NCI-H2171 treated with DMSO at 0.1 percent for 48 hours (cell line): ENCODE results near the gene RSPH3.

ENCODE experiments used
- DNase-seq: peaks from one replicate; lab custom pipeline; 2025; lab: John Stamatoyannopoulos, UW

The RSPH3 gene

DNA sequence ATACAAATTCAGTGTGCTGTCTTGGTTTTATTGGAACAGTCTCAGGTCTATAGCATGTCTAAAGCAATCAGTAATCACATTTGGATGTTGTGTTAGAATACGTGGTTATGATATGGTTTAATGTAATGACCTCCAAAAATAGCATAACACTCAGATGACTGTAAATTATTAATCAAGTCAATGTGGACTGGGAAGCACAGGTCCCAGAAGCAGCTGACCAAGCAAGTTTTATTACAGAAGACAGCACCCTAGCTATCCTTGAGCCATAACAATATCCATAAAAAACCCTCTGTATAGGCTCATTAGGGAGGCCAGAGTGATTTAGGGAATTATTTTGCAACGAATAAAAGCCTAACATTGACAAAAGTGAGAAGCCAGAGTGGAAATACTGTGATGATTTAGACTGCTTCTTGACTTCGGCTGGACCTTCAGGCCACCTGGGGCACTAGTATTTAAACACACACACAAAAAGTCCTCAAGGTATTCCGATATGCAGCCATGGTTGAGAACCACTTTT lies 66.9 kb downstream of the RSPH3 start:
- no peak for DNase-seq

DNA sequence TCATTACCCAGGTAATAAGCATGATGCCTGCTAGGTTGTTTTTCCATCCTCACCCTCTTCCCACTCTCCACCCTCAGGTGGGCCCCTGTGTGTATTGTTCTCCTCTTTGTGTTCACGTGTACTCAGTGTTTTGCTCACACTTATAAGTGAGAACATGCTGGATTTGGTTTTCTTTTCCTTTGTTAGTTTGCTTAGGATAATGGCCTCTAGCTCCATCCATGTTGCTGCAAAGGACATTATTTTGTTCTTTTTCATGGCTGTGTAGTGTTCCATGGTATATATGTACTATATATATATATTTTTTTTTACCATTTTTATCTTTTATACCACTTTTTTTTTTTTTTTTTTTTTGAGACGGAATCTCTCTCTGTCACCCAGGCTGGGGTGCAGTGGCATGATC lies 71.9 kb downstream of the RSPH3 start:
- no peak for DNase-seq

DNA sequence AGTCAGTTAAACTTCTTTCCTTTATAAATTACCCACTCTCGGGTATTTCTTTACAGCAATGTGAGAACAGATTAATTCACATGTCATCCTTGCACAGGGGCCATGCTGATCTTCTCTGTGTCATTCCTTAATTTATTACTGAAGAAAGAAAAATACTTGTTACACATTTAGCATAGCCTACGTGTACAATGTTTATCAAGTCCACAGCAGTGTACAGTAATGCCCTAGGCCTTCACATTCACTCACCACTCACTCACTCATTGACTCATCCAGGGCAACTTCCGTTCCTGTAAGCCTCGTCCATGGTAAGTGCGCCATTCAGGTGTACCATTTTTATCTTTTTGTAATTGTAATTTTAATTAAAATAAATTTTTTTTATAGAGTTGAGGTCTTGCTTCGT lies 73.6 kb downstream of the RSPH3 start:
- no peak for DNase-seq

DNA sequence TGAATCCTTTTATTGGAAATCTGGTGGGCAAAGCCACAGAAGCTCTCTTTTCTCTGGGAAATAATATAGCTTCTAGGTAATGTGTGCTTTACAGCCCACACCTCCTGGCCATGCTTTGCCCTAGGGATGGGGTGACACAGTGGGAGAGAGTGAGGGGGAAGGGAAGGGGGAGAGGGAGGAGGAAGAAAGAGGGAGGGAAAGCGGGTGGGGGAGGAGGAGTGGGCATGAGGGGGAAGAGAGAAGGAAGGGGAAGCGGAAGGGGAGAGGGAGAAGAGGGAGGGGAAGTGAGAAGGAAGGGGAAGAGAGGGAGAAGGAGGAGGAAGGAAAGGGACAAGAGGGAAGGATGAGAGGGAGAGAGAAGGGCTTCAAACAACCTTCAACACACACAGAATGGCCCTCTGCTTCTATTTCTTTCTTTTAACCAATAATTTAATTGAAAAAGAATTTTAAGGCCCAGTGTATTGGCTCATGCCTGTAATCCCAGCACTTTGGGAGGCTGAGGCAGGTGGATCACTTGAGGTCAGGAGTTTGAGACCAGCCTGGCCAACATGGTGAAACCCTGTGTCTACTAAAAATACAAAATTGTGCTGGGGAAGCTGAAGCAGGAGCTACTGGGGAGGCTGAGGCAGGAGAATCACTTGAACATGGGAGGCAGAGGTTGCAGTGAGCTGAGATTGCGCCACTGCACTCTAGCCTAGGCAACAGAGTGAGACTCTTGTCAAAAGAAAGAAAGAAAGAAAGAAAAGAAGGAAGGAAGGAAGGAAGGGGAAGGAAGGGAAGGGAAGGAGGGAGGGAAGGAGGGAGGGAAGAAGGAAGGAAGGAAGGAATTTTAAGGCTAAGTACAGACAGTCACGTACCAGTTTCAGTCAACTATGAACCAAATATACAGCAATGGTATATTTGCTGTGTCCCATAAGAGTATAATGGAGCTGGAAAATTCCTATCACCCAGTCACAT lies 75.2 kb downstream of the RSPH3 start:
- no peak for DNase-seq

DNA sequence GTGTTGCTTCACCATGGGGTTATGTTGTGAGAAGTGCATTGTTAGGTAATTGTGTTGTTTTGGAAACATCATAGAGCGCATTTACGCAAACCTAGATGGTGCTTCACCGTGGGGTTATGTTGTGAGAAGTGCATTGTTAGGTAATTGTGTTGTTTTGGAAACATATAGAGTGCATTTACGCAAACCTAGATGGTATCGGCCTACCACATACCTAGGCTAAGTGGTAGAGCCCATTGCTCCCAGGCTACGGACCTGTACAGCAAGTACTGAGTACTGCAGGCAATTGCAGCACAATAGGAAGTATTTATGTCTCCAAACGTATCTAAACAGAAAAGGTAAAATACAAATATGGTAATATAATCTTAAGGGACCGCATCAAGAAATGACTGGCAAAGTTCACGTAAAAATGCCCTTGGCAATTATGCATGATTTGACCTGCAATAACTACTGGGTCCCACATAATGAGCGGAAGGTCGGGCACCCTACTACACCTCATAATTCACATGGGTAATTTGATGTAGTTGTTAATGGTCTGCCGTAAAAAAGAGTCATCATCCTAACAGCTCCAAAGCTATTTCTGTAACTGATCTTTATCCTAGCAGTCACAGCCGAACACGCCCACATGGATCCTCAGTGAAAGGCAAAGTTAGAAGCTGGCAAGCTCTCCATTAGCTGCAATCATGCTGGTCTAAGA lies 76.0 kb downstream of the RSPH3 start:
- DNase-seq: no peak
